ENCODE measurements around the gene CUL4A. TPM values are rescaled to one million over a fixed set of nuclear protein-coding genes. Genes with fewer than 3 reads are reported as not detected.

CUL4A gene
- total and polyA plus RNA-seq, 4 donors = 19.7 to 69.8 (median 48.4) TPM

DNA sequence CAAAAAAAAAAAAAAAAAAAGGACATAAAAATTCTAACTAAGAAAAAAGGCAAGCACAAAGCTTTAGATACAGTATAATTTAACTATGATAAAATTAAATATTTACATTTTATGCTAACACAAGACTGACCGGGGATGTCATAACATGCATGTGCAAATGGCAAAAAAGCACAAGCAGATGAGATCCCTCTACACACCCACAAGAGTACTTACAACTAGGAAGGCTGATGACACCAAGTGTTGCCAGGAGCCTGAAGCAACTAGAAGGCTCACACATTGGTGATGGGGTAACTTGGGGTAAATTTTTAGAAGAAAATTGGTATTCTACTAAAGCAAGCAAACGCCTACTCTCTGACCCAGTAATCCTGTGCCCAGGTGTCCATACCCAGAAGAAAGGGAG lies 7.6 kb upstream of the CUL4A start:
- Histone ChIP-seq H3K27me3 (ENCODE audit: control insufficient read depth in 1 of 2, insufficient read depth in 2 of 2, low read length in 1 of 2) (no peaks in the 10 kb centered on the region), H3K4me1 (ENCODE audit: control insufficient read depth in 1 of 2, insufficient read depth in 2 of 2, low read length in 2 of 2) (no peaks in the 10 kb centered on the region), H3K36me3 (ENCODE audit: control insufficient read depth in 1 of 2, insufficient read depth in 2 of 2, low read length in 1 of 2) (peaks cover 6 to 7% of the 10 kb centered on the region in 2 donors), H3K27ac (ENCODE audit: low read depth in 1 of 2, low read length in 2 of 2) (no peak overlapping the region), H3K9me3 (ENCODE audit: control insufficient read depth, low read length) (no peaks in the 10 kb centered on the region), H3K4me3 (ENCODE audit: low read length in 2 of 2) (no peak overlapping the region)
- ATAC-seq (ENCODE audit: low FRiP score) (no peak), DNase-seq (no peak)
- intact Hi-C loops (cut with DNase I) = no loop called here
- WGBS, 2 donors = 94 to 100% methylated on average over 2 of the region's 2 CpGs

DNA sequence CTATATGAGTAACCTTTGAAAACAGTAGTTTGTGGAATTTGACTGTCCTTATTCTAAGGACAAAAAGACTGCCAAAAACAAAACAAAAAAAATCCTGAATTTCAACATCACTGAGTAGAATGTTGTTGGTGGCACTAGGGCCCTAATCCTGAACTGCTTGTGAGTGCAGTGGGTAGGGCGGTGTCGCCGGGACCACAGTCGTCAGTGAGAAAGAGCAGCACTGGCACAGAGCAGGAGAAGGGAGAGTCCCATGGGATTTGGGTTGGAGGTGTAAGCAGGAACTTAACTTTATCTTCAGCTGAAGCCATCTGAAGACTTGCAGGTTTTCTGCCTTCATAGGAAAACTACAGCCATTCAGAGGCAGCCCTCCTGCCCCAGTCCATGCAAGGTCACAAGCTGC lies 6.5 kb upstream of the CUL4A start:
- Histone ChIP-seq H3K9me3 (ENCODE audit: control insufficient read depth, low read length) (no peaks in the 10 kb centered on the region), H3K36me3 (ENCODE audit: control insufficient read depth in 1 of 2, insufficient read depth in 2 of 2, low read length in 1 of 2) (peaks cover 2 to 4% of the 10 kb centered on the region in 2 donors), H3K27me3 (ENCODE audit: control insufficient read depth in 1 of 2, insufficient read depth in 2 of 2, low read length in 1 of 2) (no peaks in the 10 kb centered on the region), H3K4me1 (ENCODE audit: control insufficient read depth in 1 of 2, insufficient read depth in 2 of 2, low read length in 2 of 2) (no peaks in the 10 kb centered on the region), H3K27ac (ENCODE audit: low read depth in 1 of 2, low read length in 2 of 2) (no peak overlapping the region), H3K4me3 (ENCODE audit: low read length in 2 of 2) (no peak overlapping the region)
- ATAC-seq (ENCODE audit: low FRiP score) (no peak), DNase-seq (no peak)
- 58 to 60% methylated on average over 4 of the region's 4 CpGs for WGBS, 2 donors
- intact Hi-C loops (cut with DNase I) = no loop called here

DNA sequence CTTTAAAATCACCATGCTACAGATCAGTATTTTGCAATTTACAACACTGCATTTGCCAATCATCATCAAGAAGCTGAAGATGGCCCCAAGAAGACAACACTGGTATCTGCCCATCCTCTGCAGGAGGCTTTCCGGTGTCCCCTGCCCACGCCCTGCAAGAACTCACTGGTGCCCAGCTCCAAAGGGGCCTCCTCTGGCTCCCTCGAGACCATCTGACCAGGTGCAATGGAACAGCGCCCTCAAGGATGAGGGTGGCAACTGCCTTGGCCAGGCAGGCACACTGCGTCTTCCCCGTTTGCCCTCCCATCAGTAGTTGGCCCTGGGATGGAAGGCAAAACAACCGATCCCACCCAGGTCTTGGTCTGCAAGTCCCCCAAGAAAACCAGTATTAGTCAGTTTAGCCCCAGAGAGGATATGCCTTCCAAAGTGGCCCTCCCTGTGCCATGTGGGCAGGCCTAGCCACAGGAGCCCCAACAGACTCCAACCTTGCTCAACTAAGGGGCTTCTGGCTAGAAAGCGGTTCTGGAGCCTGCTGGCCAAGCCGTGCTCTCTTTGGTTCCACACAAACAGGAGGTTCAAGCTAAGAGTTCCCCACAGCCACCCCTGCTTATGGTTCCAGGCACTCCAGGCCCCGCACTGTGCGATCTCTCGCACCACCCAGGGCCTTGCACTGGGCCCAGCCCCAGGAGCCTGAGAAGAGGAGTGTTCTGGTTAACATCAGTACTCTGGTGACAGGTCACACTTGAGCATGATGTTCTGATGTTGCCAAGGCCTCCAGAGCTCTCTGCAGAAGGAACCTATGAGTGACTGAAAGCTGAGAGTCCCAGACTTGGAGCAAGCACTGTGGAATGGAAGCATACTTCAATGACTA lies 5.7 kb upstream of the CUL4A start:
- Histone ChIP-seq H3K4me1 (ENCODE audit: control insufficient read depth in 1 of 2, insufficient read depth in 2 of 2, low read length in 2 of 2) (no peaks in the 10 kb centered on the region), H3K9me3 (ENCODE audit: control insufficient read depth, low read length) (no peaks in the 10 kb centered on the region), H3K4me3 (ENCODE audit: low read length in 2 of 2) (no peak overlapping the region), H3K36me3 (ENCODE audit: control insufficient read depth in 1 of 2, insufficient read depth in 2 of 2, low read length in 1 of 2) (peaks cover 2 to 4% of the 10 kb centered on the region in 2 donors), H3K27ac (ENCODE audit: low read depth in 1 of 2, low read length in 2 of 2) (no peak overlapping the region), H3K27me3 (ENCODE audit: control insufficient read depth in 1 of 2, insufficient read depth in 2 of 2, low read length in 1 of 2) (no peaks in the 10 kb centered on the region)
- no peak for ATAC-seq (ENCODE audit: low FRiP score)
- WGBS, 2 donors = 85 to 86% methylated on average over 12 of the region's 12 CpGs
- no peak for DNase-seq
- intact Hi-C loops (cut with DNase I) = no loop called here

DNA sequence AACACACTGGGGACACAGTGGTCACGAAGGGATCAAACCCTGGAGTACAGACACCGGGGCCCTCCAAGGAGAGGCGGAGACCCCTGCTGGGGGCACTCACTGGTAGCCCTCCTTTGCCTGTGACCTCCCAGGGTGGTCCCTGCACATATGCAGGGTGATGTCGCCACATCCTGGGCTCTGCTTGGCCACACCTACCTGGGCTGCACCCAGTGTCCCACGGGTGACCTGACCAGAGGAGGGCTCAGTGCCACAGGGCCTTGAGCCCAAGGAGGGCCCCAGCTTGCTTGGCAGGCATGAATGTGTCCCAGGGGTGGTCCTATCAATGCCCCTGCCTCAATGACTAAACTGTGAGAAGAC lies 5.1 kb upstream of the CUL4A start:
- Histone ChIP-seq H3K27me3 (ENCODE audit: control insufficient read depth in 1 of 2, insufficient read depth in 2 of 2, low read length in 1 of 2) (no peaks in the 10 kb centered on the region), H3K9me3 (ENCODE audit: control insufficient read depth, low read length) (no peaks in the 10 kb centered on the region), H3K4me1 (ENCODE audit: control insufficient read depth in 1 of 2, insufficient read depth in 2 of 2, low read length in 2 of 2) (no peaks in the 10 kb centered on the region), H3K27ac (ENCODE audit: low read depth in 1 of 2, low read length in 2 of 2) (no peak overlapping the region), H3K4me3 (ENCODE audit: low read length in 2 of 2) (no peak overlapping the region), H3K36me3 (ENCODE audit: control insufficient read depth in 1 of 2, insufficient read depth in 2 of 2, low read length in 1 of 2) (peaks cover 2 to 4% of the 10 kb centered on the region in 2 donors)
- DNase-seq = no peak
- WGBS, 2 donors = 60 to 63% methylated on average over 5 of the region's 5 CpGs
- intact Hi-C loops (cut with DNase I) = no loop called here
- no peak for ATAC-seq (ENCODE audit: low FRiP score)

DNA sequence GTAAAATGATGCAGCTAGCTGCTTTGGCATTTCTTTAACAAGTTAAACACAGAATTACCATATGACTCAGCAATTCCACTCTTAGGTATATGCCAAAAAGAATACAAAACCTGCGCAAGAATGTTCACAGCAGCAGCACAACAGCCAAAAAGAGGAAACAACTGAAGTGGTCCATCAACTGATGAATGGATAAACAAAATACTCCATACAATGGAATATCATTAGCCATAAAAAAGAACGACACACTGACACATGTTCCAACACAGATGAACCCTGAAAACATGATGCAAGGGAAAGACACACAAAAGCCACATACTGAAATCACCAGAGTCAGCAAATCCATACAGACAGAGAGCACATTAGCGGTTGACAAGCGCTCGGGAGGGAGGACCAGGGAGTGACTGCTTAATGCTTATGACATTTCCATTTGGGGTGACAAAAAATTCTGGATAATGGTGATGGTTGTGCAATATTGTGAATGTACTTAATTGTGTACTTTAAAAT lies 3.9 kb upstream of the CUL4A start:
- WGBS, 2 donors = 64 to 73% methylated on average over 5 of the region's 5 CpGs
- Histone ChIP-seq H3K27me3 (ENCODE audit: control insufficient read depth in 1 of 2, insufficient read depth in 2 of 2, low read length in 1 of 2) (no peaks in the 10 kb centered on the region), H3K4me1 (ENCODE audit: control insufficient read depth in 1 of 2, insufficient read depth in 2 of 2, low read length in 2 of 2) (no peaks in the 10 kb centered on the region), H3K27ac (ENCODE audit: low read depth in 1 of 2, low read length in 2 of 2) (no peak overlapping the region), H3K36me3 (ENCODE audit: control insufficient read depth in 1 of 2, insufficient read depth in 2 of 2, low read length in 1 of 2) (no peaks in the 10 kb centered on the region), H3K9me3 (ENCODE audit: control insufficient read depth, low read length) (no peaks in the 10 kb centered on the region), H3K4me3 (ENCODE audit: low read length in 2 of 2) (no peak overlapping the region)
- DNase-seq (no peak), ATAC-seq (ENCODE audit: low FRiP score) (no peak)
- intact Hi-C loops (cut with DNase I) = loop anchor here in 1 of 2 donors (5.0 kb wide), 2 partner anchors 48 to 168 kb away; partner anchors contain the start of gene PROZ

DNA sequence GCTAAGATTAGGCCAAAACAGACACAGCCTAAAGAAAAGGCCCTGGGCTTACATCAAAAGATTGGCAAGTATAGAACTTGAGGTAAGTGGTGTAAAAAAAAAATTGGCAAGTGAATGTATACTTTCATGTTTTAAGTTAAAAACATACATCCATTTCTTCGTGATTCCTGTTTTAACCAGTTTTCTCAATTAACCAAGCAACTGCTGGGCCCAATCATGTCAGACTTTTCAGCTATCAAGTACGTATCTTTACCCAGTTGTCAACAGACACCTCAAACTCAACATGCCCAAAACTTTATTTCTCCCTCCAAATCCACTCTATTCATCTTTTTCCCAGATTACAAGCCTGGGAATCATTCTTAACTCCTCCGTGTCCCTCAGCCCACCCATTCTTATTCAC lies 2.0 kb upstream of the CUL4A start:
- intact Hi-C loops (cut with DNase I) = loop anchor here in 1 of 2 donors (5.0 kb wide), 2 partner anchors 50 to 170 kb away; partner anchors contain the start of gene PROZ
- Histone ChIP-seq H3K27ac (ENCODE audit: low read depth in 1 of 2, low read length in 2 of 2) (no peak overlapping the region), H3K36me3 (ENCODE audit: control insufficient read depth in 1 of 2, insufficient read depth in 2 of 2, low read length in 1 of 2) (no peaks in the 10 kb centered on the region), H3K9me3 (ENCODE audit: control insufficient read depth, low read length) (no peaks in the 10 kb centered on the region), H3K4me1 (ENCODE audit: control insufficient read depth in 1 of 2, insufficient read depth in 2 of 2, low read length in 2 of 2) (no peaks in the 10 kb centered on the region), H3K4me3 (ENCODE audit: low read length in 2 of 2) (peak overlapping the region; percentile 60 to 68), H3K27me3 (ENCODE audit: control insufficient read depth in 1 of 2, insufficient read depth in 2 of 2, low read length in 1 of 2) (no peaks in the 10 kb centered on the region)
- WGBS, 2 donors = 25 to 29% methylated on average over 3 of the region's 3 CpGs
- no peak for DNase-seq
- no peak for ATAC-seq (ENCODE audit: low FRiP score)

DNA sequence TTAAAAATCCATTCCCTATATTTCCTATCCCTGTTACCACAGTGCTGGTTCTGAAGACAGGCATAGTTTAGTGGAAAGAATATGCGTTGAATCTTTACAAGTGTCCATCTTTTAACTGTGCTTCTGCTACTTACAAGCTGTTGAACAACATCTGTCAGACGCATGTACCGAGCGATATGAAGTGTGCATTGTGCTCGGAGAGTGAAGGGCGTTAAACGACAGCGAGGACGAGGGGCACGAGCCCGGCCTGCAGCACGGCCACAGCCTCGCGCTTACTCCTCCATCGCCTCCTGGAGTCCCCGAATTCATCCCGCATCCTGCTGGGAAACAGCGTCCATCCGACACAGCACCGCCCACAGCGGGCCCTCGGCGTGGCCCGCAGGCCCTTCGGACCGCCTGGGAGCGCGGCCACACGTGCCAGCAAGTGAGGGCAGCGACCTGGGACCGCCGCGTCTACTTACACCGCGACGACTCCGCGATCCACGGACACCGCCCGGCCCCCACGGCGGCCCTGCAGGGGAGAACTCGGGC lies 1.5 kb upstream of the CUL4A start:
- Histone ChIP-seq H3K36me3 (ENCODE audit: control insufficient read depth in 1 of 2, insufficient read depth in 2 of 2, low read length in 1 of 2) (no peaks in the 10 kb centered on the region), H3K27ac (ENCODE audit: low read depth in 1 of 2, low read length in 2 of 2) (peak overlapping the region in 1 of 2 donors; percentile 42), H3K4me3 (ENCODE audit: low read length in 2 of 2) (peak overlapping the region; percentile 60 to 68), H3K4me1 (ENCODE audit: control insufficient read depth in 1 of 2, insufficient read depth in 2 of 2, low read length in 2 of 2) (no peaks in the 10 kb centered on the region), H3K9me3 (ENCODE audit: control insufficient read depth, low read length) (no peaks in the 10 kb centered on the region), H3K27me3 (ENCODE audit: control insufficient read depth in 1 of 2, insufficient read depth in 2 of 2, low read length in 1 of 2) (no peaks in the 10 kb centered on the region)
- DNase-seq = peak; percentile 62 to 86
- WGBS, 2 donors = 0% methylated on average over 41 to 44 of the region's 44 CpGs
- peak; percentile 52 for ATAC-seq (ENCODE audit: low FRiP score)
- intact Hi-C loops (cut with DNase I) = loop anchor here in 1 of 2 donors (5.0 kb wide), 2 partner anchors 51 to 171 kb away; partner anchors contain the start of gene PROZ

DNA sequence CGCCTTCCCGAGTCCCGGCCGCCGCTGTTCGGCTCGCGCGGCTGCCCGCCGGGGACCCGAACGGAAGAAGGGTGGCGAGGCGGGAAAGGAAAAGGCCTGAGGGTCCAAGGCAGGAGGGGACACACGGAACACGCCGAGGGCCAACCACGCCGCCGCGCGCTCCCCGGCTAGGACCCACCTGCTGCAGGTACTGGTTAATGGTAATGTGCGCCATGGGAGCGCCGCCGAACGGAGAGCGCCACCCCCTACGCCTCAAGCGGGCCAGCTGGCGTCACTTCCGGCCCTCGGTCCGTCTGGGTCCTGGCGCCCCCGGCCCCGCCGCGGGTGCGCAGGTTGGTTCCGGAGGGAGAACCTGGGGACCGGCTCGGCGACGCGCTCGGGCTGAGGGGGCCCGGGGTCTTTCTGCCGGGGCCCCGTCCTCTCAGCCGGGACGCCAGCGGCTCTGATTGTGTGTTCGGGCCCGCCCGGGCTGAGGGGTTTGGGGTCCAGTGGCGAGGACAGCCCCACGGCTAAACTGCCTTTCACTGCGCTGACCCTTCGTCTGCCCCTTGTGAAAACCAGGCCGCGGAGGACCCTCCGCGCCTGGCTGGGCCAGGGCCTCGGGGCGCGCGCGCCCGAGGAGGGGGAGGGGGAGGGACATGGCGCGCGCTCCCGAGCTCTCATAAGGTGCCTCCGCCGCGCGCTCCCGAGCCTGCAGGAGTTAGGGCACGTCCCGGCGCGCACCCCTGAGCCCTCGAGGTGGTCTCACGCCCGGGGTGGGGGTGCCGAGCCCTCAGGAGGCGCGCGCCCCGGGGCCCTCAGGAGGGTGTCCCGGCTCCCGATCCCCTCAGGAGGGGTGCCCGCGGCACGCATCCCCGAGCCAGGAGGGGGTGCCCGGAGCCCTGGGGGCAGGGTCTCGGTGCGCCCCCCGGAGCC lies 735 bp upstream of the CUL4A start, which contains the start of gene PCID2:
TSS of gene PCID2 (minus strand) at position 249 of the 915 bp plus-strand sequence. CDS start at position 214, 35 bp downstream.
- Histone ChIP-seq H3K4me1 (ENCODE audit: control insufficient read depth in 1 of 2, insufficient read depth in 2 of 2, low read length in 2 of 2) (no peaks in the 10 kb centered on the region), H3K27me3 (ENCODE audit: control insufficient read depth in 1 of 2, insufficient read depth in 2 of 2, low read length in 1 of 2) (no peaks in the 10 kb centered on the region), H3K27ac (ENCODE audit: low read depth in 1 of 2, low read length in 2 of 2) (peak within 1 kb of the TSS; percentile 90 to 98), H3K9me3 (ENCODE audit: control insufficient read depth, low read length) (no peaks in the 10 kb centered on the region), H3K36me3 (ENCODE audit: control insufficient read depth in 1 of 2, insufficient read depth in 2 of 2, low read length in 1 of 2) (no peaks in the 10 kb centered on the region), H3K4me3 (ENCODE audit: low read length in 2 of 2) (peak within 1 kb of the TSS; percentile 64 to 68)
- WGBS, 2 donors = 0% methylated on average over 82 to 103 of the region's 103 CpGs
- peak; percentile 97 for ATAC-seq (ENCODE audit: low FRiP score)
- intact Hi-C loops (cut with DNase I) = loop anchor here in 1 of 2 donors (5.0 kb wide), 2 partner anchors 51 to 171 kb away; partner anchors contain the start of gene PROZ
- DNase-seq = peak; percentile 92 to 95
